HG02884 (cell line): ENCODE measurements around the gene TGFBR1.
"Not testable (repeated sequence)": the region's sequence is repeated elsewhere in the genome, so short reads cannot be mapped to it uniquely, and the experiment has no call there.

ENCODE experiments used
- ATAC-seq: cut with Tn5 transposase; IDR thresholded peaks from one replicate; pipeline ENCODE4 v1.9.1; 2021; ENCODE audit warnings: mild to moderate bottlenecking, moderate library complexity; ENCODE audit not compliant: unreplicated experiment

TGFBR1 gene

GRCh38 chr9:99075246-99075912 is 29.5 kb upstream of the TGFBR1 start:
- ATAC-seq, result no peak

- ATAC-seq, result no peak
Measured at GRCh38 chr9:99076030-99076429, 28.9 kb upstream of the TGFBR1 start.

GRCh38 chr9:99076483-99077171 is 28.3 kb upstream of the TGFBR1 start:
- ATAC-seq, result no peak

- ATAC-seq, result no peak
Measured at GRCh38 chr9:99078717-99079116, 26.2 kb upstream of the TGFBR1 start.

- ATAC-seq, result no peak
Measured at GRCh38 chr9:99079542-99079941, 25.4 kb upstream of the TGFBR1 start.

- ATAC-seq, result no peak
Measured at GRCh38 chr9:99083051-99083450, 21.9 kb upstream of the TGFBR1 start.

- ATAC-seq, result no peak
Measured at GRCh38 chr9:99085949-99086948, 18.7 kb upstream of the TGFBR1 start.

GRCh38 chr9:99087462-99087861 is 17.5 kb upstream of the TGFBR1 start:
- no peak for ATAC-seq

GRCh38 chr9:99090336-99091130 is 14.4 kb upstream of the TGFBR1 start:
- no peak for ATAC-seq

GRCh38 chr9:99092643-99093491 is 12.0 kb upstream of the TGFBR1 start:
- ATAC-seq, result no peak

- ATAC-seq, result no peak
Measured at GRCh38 chr9:99093492-99093791, 11.5 kb upstream of the TGFBR1 start.

- ATAC-seq, result no peak
Measured at GRCh38 chr9:99095565-99095964, 9.3 kb upstream of the TGFBR1 start.

- ATAC-seq, result no peak
Measured at GRCh38 chr9:99096409-99096808, 8.5 kb upstream of the TGFBR1 start.

GRCh38 chr9:99099806-99100585 is 4.9 kb upstream of the TGFBR1 start:
- not testable (repeated sequence) for ATAC-seq

- ATAC-seq, result no peak
Measured at GRCh38 chr9:99101271-99101670, 3.6 kb upstream of the TGFBR1 start.

- ATAC-seq, result no peak
Measured at GRCh38 chr9:99101812-99102211, 3.1 kb upstream of the TGFBR1 start.

GRCh38 chr9:99103054-99103895 is 1.6 kb upstream of the TGFBR1 start:
- ATAC-seq, result no peak

- no peak for ATAC-seq
Measured at GRCh38 chr9:99103901-99104458, 933 bp upstream of the TGFBR1 start.
